NCI-H2171 (cell line): Measurements from ENCODE around the gene ADARB1.
"Not testable (repeated sequence)": the region's sequence is repeated elsewhere in the genome, so short reads cannot be mapped to it uniquely, and the experiment has no call there.

Experiments
- DNase-seq: peaks from one replicate; lab custom pipeline; 2025; lab: John Stamatoyannopoulos, UW

The ADARB1 gene

DNA sequence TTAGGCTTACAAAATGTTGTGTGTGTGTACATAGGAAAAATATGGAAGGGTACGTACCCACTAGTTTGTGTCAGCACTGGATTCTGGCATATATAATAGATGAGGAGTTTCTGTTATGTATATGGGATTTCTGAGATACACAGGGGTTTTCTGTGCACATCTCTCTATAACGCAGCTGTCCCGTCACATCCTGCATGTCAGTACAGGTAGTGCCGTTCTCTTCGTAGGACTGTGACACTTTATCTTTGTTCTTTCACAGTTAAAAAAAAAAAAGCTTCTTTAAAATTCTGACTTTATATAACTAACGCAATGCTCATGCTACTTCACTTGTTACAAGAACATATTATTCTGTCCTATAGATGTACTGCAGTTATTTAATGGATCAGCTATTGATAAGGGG lies 42.9 kb downstream of the ADARB1 start:
- no peak for DNase-seq

DNA sequence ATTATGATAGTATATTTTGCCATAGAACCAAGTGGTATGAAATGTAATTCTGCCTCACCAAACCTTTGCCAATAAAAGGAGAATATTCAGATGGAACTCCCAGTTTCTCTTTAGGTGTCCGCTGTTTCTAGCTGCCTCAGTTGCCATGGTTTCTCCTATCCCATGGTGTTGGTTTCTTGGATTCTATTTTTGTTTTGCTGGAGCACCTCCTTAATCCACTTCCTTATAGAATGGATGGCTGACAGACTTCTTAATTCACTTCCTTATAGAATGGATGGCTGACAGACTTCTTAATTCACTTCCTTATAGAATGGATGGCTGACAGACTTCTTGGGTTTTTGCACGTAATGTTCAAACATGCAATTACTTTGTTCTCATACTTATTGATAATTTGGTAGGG lies 43.7 kb downstream of the ADARB1 start:
- no peak for DNase-seq

DNA sequence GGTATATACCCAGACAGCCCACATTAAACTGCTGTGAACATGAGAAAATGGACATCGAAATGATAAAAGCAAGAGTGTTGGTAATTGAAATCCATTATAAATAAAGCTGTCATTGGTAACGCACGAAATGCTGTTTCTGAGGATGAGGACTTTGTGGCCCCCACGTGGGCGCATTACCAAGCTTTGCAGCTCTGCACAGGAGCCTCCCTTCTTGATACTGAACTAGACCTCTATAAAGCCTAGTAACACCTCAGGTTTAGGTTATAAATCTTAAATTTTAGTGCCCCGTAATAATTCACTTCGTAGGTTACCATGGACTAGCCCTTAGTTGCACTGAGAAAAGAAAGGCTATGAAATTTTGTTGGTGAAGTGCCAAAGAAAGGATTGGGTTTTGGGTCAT lies 45.4 kb downstream of the ADARB1 start:
- DNase-seq = no peak

DNA sequence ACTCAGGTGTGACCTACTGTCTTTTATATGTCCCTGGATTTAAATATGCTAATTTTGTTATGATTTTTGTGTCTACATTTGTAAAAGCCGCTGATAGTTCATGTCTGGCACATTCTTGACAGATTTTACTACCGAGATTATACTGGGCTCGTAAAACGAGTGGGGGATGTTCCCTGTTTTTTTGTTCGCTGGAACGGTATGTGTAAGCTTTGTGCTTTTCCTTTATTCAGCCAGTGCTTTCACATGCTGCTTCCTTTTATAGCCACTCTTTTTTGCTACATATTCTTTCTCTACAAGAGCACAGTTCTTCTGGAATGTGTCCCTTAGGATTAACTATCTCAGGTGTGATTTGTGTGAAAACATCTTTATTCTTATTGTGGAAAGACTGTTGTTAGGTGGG lies 46.6 kb downstream of the ADARB1 start:
- DNase-seq = no peak

DNA sequence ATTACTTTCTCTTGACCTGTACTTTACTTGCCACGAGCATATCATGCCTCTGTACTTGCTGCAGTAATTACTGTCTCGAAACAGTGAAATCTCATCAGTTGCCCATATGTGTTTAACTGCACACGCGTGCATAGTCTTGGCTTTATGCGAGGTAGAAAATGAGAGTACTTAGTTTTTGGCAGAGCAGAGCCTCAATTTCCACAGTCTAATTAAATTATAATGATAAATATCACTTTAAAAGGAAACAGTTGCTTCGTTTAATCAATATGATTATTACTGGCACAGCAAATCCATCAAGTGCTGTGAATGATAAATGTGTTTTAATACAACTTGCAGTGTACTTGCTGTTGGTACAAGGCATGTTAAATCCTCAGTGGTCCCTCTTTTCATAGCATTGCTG lies 47.6 kb downstream of the ADARB1 start:
- DNase-seq = no peak

DNA sequence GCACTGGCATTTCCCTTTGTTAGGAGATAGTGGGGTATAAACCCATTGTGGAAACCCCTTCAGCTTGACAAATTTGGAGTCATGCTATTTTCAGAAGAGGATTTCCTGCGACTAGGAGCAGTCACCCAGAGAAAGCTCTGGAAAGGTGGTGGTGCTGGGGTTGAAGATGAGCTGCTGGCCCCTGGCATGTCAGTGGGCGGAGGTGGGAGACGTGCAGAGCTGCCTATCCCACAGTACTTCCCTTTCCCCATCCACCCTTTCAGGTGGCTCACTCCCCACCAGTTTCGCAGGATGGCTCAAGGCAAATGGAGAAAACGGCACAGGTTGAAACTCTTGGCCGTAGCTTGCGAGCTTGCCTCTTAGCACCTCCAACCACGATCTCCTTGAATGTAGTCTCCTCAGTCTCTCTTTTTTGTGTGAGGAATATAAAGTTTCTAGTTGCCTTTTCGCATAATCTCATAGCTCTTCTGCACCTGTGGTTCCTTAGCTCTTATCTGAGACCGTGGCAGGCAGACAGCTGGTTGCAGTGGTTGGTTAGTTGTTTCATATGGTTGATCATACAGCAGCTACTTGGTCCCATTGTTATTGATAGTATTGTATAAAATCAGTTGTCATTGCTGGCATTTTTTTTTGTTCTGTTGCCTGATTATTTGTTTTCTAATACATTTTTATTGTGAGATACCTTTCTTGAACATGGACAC lies 48.2 kb downstream of the ADARB1 start:
- no peak for DNase-seq

DNA sequence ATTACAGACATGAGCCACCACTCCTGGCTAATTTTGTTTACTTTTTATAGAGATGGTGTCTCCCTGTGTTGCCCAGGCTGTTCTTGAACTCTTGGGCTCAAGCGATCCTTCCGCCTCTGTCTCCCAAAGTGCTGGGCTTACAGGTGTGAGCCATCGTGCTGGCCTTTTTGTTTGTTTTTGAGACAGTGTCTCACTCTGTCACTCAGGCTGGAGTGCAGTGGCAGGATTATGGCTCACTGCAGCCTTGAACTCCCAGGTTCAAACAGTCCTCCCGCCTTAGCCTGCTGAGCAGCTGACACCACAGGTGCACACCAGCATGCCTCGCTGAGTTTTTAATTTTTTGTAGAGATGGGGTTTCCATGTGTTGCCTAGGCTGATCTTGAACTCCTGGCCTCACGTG lies 49.1 kb downstream of the ADARB1 start:
- DNase-seq = peak; percentile 55

DNA sequence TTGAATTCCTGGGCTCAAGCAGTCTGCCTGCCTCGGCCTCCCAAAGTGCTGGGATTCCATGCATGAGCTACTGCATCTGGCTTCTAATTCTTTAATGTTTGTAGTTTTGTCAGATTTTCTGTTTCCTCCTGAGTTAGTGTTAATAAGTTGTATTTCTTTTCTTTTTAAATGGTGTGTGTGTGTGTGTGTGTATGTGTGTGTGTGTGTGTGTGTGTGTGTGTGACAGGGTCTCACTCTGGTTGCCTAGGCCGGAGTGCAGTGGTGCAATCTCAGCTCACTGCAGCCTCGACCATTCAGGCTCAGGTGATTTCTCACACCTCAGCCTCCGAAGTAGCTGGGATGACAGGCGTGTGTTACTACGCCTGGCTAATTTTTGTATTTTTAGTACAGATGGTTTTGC lies 50.2 kb downstream of the ADARB1 start:
- DNase-seq = peak; percentile 37

DNA sequence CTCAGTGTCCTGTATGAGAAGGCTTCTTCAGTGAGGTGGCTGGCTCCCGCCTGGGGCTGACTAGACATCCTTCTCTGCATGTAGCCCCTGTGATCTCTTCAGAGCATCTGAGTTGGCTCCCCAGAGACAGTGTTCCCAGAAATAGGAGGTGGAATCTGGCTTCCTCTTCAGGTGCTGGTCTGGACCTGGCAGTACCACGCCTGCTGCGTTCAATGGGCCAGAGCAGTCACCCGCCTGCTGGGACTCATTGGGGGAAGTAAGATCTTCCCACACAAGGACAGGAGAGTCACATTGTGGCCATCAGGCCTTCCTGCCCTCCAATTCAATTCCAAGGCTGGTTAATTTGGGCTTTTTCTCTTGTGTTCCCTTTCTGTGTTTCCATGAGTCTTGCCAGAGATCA lies 51.0 kb downstream of the ADARB1 start:
- no peak for DNase-seq

DNA sequence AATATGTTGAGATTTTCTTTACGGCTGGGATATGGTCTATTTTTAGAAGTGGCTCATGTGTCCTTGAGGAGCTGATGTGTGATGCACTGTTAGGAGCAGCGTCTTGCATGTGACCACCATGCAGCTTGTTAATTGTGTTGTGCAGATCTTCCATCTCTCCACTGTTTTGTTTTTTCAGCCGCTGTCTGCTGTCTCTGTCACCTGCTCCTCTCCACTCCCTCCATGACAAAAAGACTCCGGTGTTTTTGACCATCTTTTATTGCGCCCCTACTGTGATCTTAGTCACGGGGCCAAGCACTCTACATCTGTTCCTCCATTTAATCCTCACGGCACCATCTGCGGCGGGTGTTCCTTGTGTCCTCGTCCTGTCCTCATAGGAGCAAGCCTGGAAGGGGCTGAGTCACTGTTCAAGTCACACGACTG lies 51.8 kb downstream of the ADARB1 start:
- DNase-seq = peak; percentile 92

DNA sequence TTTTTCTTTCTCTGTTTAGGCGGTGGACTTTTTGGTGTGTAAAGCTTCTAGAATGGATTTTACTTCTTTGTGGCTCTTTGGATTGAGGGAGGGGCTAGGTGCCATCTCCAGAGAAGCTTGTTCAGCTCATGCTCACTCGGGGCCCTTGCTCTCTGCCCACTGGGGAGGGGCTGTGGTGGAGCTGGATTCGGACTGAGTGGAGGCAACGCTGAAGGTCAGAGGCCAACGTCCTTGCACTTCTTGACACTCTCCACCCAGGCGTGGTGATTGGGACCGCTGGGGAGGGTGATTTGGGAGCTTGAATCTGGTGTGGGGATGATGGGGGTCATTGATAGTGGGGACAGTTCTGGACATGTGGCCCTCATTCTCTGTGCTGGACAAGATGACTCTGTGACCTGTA lies 52.6 kb downstream of the ADARB1 start:
- DNase-seq = no peak

DNA sequence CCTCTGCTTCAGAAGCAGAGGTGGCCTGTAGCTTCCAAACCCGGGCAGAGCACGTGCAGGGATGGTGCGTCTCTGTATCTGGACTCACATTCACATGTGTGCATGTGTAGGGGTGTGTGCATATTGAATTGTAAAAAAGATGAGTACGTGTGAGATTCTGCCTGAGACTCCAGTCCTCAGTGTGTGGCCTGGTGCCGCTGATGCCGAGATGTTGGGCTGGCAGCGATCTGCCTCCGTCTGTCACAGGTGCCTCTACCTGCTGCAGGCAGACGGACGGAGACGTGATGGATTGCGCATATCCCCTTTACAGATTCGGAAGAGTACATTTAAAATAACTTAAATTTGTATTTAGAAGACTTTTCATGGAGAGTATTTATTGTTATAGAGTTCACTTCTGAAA lies 53.6 kb downstream of the ADARB1 start:
- no peak for DNase-seq

DNA sequence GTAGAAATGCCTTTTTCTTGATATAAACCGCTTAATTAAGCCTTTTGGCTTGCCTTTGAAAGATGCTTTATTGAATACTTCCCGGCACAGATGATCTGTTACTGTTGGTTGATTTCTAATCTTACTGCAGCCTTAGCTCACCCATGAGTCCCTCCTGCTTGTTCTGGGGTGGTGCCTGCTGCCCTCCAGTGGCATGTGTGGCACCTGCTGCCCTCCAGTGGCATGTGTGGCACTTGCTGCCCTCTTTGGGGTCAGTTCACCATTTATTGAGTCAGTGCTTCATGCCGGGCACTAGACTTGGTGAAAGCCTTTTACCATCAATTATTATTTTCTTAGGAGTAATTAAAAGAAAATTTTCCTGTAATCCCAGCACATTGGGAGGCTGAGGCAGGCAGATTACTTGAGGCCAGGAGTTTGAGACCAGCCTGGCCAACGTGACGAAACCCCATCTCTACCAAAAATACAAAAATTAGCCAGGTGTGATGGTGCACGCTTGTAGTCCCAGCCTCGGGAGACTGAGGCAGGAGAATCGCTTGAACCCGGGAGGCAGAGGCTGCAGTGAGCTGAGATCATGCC lies 54.3 kb downstream of the ADARB1 start:
- DNase-seq = peak; percentile 51

DNA sequence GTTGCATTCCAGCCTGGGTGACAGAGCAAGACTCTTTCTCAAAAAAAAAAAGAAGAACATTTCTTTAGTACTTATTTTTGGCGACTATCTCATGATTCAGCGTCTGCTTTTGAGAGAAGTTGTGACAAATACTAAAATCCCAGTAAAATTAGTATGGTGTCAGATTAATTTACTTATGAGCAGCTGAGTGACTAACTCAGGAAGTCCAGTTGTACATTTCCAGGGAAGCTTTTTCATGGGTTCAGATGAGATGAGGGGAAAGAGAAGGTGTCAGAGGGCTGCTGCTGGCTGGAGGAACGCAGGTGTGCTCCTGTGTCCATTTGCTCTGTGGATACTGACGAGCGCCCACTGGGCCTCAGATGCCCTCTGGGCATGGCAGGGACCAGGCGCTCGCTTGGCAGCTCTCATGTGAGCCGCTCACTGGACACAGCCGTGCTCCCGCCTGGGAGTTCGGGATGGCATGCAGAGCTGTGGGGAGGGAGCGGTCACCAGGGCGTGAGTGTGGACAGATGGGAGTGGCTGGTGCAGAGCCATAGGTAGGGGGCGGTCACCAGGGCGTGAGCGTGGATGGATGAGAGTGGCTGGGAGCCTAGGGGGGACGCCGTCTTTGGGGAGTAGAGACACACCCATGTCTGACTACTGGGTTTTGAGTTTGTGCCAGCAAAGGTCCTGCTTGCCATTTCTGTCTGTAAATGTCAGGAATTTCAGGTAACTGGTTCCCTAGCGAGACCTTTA lies 55.0 kb downstream of the ADARB1 start:
- no peak for DNase-seq

DNA sequence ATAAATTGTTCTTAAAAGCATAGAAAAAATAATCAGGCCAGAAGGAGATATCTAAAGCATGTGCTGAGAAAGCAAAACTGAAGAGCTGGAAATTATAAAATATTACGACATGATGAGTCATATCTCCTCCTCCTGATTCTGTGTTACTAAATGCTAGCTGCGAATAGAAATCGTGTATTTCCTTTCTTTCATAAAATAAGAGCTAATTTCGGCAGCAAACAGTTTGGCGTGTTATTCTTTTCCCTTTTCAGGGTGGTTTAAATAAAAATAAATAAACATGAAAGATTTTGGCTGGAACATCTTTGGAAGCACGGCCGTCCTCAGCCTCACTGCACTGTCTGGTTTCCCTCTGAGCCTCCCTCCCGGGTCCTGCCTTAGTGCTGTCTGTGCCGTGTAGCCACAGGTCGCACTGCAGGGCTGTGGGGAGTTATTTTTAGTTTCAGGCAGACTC lies 56.0 kb downstream of the ADARB1 start:
- no peak for DNase-seq

DNA sequence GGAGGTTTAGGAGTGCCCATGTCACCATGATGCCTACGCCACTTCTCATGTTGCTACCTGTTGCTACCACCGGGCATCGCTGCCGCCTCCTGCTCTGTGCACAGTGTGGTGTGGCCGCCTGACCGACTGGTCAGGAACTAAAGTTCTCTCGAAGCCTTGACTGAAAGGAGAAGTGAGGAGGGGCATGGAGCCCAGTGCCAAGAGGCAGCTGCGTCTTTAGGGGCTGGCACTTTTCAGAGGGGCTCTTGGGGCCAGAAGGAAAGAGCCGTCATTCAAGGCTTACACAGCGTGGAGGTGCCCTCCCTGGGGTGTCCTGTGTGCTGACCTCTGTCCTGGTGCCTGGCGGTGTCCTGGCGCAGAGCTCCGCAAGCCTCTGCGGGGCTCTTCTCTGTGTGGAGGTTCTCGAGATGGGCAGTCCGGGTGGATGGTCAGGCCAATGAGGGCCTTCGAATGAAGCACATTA lies 57.2 kb downstream of the ADARB1 start:
- no peak for DNase-seq

DNA sequence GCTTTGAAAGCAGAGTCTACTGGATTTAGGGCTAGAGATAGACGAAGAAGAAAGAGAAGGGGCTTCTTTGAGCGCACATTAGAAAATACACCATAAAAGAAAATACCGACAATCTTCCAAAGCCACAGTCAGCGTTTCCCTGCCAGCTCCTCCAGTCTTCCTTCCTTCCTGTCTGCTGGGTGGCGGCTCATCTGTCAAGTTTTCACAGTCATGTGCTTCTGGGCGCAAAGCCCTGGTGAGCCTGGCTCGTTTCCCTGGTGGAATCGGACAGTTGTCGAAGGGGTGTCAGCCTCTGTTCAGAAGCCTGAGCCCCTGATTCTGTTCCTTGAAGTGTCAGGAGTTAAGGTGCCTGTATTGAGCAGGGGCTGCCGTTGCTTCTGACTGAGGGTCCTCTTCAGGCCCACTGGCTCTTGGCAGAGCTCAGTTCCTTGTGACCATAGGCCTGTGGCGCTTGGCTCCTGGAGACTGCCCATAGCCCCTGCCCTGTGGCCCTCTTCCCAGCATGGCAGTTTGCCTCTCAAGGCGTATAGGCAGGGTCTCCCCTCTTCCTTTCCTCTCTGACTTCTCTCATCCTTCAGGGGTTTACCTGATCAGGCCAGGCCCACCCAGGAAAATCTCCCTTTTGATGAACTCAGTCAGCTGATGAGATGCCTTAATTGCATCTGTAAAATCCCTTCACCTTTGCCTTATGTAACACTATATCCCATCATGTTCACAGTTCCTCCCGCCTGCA lies 58.6 kb downstream of the ADARB1 start:
- no peak for DNase-seq

DNA sequence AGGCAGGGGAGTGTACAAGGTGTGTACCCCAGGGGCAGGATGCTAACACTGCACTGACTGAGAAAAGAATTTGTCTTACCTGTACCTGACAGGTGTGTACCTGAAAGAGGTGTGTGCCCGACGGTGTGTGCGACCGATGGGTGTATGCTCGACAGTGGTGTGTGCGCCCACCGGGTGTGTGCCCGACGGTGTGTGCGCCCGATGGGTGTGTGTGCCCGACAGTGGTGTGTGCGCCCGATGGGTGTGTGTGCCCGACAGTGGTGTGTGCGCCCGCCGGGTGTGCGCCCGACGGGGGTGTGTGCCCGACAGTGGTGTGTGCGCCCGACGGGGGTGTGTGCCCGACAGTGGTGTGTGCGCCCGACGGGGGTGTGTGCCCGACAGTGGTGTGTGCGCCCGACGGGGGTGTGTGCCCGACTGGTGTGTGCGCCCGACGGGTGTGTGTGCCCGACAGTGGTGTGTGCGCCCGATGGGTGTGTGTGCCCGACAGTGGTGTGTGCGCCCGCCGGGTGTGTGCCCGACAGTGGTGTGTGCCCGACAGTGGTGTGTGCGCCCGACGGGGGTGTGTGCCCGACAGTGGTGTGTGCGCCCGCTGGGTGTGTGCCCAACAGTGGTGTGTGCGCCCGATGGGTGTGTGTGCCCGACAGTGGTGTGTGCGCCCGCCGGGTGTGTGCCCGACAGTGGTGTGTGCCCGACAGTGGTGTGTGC lies 59.3 kb downstream of the ADARB1 start:
- DNase-seq = not testable (repeated sequence)

DNA sequence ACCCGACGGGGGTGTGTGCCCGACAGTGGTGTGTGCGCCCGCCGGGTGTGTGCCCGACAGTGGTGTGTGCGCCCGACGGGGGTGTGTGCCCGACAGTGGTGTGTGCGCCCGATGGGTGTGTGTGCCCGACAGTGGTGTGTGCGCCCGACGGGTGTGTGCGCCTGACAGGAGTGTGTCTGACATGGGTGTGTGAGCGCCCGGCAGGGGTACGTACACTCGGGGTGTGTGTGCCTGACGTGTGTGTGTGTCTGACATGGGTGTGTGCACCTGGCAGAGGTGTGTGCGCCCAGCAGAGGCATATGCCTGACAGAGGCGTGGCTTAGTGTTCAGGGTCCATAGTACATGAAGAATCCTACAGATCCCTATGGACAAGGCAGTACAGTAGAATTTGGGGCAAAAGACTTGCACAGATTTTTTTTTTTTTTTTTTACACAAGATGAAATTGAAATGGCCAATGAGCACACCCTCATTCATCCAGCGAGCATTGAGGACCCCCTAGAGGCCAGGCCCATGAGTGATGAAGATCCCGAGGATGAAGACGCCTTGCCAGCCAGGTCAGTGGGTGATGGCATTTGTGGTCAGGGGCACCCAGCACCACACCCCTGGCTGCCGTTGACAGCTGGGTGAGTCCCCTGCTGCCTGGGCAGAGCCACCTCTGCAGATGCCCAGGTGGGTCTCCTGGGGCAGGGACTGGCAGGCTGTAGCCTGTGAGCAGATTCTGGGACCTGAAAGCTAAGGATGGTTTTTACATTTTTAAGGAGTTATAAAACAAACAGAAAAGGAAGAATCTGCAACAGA lies 60.1 kb downstream of the ADARB1 start:
- no peak for DNase-seq

DNA sequence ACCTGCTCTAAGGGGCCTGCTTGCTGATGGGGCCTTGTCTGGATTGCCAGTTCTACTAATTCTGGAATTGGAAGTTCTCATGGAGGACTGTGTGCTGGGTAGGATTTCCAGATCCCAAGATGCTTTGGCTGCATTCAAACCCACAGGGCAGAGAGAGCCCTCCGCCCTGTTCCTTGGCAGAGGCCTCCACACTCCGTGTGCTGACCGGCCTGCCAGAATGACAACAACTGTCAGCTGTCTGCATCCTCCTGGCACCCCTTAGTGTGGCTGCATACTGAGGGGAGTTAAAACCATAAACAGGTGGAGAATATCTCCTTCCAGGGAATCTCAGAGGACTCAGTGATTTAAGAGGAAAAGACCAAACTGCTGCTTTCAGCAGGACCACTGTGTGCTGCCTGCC lies 60.7 kb downstream of the ADARB1 start:
- DNase-seq = no peak

DNA sequence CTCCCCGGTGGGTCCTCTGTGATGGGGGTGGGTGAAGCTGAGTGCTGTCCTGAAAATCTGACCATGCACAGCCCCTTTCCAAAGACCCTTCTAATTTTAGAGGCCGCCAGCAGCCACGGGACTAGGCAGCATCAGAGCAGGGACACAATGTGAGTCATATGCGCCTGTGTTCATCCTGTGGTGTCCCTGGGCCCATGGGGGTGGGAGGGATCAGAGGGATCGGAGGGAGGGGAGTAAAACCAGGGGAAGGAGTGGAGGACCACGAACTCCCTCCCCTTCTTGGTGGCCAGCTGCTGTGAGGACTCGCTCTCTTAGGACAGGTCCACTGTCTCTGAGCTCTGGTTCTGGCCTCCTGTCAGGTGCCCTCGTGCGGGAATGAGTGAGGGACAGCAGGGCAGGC lies 61.5 kb downstream of the ADARB1 start:
- no peak for DNase-seq
